A549 (cell line): ENCODE measurements around the gene HS6ST2.

Experiments used
- RCOR1 ChIP-seq: fragments of 150-350 bp; IDR thresholded peaks from 2 replicates; pipeline ENCODE4 v1.6.1; 2014; ENCODE audit warnings: antibody characterized with exemption, low read length, low read depth
- TF ChIP-seq, protein P1 (sequence below): fragments of >200 bp; sonication (Bioruptor Twin); formaldehyde crosslinking; IDR thresholded peaks from 3 replicates; pipeline ENCODE4 v1.5.1; 2016

DNA sequence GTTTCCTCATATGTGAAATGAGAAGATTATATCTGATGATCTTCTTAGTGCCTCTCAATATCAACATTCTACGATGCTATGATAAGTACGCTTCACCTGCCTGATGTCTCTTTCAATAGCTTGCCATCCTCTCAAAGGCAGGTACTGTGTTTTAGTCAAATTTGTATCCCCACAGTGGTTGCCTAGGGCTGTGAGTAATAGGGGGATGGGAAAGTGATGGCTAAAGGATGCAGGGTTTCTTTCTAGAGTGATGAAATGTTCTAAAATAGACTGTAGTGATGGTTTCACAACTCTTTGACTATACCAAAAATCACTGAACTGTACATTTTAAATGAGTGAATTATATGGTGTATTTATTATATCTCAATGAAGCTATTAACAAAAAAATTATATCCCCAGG lies 142.8 kb downstream of the HS6ST2 start:
- TF ChIP-seq, protein P1, sequence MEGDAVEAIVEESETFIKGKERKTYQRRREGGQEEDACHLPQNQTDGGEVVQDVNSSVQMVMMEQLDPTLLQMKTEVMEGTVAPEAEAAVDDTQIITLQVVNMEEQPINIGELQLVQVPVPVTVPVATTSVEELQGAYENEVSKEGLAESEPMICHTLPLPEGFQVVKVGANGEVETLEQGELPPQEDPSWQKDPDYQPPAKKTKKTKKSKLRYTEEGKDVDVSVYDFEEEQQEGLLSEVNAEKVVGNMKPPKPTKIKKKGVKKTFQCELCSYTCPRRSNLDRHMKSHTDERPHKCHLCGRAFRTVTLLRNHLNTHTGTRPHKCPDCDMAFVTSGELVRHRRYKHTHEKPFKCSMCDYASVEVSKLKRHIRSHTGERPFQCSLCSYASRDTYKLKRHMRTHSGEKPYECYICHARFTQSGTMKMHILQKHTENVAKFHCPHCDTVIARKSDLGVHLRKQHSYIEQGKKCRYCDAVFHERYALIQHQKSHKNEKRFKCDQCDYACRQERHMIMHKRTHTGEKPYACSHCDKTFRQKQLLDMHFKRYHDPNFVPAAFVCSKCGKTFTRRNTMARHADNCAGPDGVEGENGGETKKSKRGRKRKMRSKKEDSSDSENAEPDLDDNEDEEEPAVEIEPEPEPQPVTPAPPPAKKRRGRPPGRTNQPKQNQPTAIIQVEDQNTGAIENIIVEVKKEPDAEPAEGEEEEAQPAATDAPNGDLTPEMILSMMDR = no peak
- TF ChIP-seq RCOR1 = no peak
